ENCODE results near the gene CEP131.

CEP131 gene

DNA sequence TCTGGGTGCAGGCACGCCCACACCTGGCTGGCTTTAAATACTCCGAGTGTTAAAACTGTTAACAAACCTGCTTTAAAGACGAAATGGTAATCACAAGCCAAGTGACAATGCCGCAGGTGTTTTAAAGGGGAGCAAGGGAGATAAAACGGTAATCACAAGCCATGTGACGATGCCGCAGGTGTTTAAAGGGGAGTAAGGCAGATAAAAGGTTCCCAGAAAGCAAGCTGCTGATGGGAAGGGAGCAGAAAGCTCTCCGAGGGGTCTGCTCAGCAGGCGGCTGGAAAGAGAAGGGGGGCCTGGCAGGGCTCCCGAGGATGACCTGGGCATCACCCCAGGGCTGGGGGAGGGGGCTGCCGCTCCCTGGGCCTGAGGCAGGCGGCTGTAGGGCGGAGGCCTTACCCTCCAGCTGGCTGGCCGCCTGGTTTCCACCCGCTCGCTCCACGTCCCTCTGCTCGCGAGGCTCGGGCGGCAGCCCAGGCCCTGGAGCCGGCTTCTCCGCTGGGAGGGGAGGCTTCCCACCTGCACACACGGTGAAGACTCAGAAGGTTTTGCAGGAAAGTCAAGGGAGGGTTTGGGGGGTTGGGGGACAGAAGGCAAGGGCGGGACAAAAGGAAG lies 28.4 kb upstream of the CEP131 start:
- no peak for DNase-seq

DNA sequence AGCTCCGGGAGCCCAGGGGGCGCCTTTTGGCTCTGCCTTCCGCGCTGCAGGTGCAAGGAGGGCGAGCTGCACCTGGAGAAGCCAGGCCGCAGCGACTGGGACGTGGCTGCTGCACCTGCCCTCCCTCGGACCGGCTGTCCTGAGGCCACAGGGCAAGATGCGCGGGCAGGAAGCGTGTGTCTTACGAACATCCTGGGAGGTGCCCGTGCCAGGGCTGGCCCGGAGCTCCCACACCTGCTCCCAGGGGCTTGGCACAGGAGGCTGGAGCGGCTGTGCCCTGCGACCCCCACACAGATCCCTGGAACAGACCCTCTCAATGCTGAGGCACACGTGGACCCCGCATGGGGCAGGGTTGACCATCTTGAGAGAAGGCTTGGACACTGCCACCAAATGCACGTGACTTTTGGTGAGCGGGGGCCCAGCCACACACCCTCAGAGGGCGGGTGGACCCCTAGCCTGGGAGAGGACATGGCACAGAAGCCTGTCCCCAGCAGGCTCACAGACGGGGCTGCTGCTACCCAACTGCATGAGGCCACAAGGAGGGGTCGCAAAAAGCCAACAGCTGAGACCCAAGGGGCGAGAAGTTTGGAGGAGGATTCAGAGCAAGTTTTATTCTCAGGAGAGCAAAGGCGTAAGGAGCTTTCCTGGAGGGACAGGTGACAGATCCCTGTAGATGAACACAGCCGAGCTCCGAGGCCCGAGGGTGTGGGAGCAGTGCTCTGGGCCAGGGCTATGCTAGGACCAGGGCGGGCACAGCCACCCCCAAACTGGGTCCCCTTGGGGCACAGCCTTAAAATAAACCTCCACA lies 27.7 kb upstream of the CEP131 start:
- DNase-seq, result no peak

DNA sequence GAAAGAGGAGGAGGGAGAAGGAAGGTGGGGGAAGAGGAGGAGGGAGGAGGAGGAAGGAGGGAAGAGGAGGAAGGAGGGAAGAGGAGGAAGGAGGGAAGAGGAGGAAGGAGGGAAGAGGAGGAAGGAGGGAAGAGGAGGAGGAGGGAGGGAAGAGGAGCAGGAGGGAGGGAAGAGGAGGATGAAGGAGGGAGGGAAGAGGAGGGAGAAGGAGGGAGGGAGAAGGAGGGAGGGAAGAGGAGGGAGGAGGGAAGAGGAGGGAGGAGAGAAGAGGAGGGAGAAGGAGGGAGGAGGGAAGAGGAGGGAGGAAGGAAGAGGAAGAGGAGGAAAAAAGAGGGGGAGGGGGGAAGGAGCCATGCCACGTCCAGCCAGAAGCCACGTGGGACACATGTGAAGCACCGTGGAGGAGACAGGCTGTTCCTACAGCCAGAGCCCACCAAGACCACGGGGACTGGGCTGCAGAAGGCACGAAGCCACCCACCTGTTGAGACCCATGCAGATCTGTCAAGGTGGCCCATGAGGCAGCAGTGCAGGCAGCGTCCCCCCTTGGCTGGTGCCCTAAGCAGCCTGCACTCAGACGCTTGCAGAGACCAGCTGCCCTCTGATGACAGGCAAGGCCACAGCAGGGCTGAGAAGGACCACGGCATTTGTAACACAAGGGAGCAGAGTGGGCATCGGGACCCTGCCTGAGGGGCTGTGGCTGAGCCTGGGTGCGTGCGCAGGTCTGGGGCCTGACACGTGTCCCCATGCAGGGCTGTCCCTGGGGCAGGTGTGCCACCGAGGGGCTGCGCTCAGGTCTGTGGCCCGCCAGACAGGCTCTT lies 26.7 kb upstream of the CEP131 start:
- peak in 1 of 2 donors; percentile 7 for DNase-seq

DNA sequence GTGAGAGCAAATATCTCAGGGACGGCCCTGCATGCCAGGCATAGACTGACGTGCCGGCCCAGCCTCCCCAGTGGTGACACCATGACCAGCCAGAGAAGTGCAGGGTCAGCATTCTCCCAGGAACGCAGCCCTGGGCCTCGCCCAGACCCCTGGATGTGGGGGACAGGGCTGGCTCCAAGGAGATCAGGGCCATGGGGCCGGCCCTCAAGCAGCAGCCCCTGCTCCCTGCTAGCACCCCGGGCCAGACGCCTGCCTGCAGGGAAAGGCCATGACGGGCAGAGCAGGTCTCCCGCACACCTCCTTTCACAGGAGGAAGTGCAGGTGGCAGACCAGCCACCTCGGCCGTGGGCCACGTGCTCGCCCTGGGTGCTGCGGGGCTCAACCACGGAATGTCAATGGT lies 25.9 kb upstream of the CEP131 start:
- DNase-seq, result no peak

DNA sequence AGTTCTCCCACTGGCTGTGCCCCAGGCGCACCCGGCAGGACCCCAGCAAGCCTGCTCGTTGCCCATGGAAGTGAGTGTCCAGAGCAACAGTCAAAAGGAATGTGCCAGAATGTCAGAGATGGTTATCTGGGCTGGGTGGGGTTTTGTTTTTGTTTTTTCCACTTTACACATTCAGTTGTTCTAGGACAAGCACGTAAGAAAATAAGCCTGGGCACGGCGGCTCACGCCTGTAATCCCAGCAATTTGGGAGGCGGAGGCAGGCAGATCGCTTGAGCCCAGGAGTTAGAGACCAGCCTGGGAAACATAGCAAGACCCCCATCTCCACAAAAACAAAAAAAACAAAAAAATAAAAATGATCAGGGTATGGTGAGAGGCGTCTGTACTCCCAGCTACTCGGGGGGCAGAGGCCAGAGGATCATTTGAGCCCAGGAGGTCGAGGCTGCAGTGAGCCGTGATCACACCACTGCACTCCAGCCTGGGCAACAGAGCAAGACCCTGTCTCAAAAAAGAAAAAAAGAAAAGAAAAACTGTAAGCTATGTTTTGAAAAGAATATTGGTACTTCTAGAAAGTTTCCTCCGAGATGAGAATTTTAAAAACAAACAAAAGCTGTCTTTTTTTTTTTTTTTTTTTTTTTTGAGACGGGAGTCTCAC lies 24.7 kb upstream of the CEP131 start:
- no peak for DNase-seq

DNA sequence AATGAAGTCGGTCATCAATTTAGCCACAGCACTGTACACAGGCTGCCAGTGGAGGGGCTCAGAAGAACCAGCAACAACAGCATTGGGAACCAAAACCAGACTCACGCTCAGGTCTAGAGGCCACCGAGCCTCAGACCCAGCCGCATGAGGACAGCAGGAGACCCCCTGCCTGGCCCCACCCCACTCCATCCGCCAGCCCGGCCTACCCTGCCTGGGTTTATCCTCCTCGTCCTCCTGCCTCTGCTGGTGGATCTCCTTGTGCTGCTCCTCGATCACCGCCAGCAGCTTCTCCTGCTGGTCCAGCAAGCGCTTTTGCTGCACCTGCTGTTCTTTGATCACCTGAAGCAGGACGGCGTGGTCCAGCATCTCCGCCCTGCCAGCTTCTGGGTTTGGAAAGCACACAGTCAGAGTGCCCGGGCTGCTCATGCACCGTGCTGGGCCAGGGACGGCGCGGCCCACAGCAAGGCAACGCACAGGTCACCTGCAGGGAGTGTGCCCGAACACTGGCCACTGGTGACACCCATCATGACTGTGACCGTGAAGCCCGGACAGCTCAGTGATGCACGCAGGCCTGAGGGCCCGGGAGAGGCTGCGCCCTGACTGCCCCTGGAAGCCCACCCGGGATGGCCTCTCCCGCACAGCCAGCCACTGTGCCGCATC lies 24.0 kb upstream of the CEP131 start:
- no peak for DNase-seq

DNA sequence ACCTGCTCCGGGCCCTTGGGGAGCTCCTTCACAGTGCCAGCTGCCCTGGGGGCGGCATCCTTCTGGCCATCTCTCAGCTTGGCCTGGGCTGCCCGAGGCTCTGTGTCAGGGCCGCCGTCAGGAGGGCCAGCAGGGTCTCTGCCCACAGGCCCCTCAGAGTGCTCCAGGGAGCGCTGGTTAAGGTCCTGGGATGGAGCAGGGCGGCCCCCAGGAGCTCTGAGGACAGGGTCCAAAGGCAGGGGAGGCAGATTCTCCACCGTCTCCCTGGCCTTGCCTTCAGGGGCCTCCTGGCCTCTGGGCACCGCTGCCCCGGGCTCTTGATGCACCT lies 23.5 kb upstream of the CEP131 start:
- no peak for DNase-seq

DNA sequence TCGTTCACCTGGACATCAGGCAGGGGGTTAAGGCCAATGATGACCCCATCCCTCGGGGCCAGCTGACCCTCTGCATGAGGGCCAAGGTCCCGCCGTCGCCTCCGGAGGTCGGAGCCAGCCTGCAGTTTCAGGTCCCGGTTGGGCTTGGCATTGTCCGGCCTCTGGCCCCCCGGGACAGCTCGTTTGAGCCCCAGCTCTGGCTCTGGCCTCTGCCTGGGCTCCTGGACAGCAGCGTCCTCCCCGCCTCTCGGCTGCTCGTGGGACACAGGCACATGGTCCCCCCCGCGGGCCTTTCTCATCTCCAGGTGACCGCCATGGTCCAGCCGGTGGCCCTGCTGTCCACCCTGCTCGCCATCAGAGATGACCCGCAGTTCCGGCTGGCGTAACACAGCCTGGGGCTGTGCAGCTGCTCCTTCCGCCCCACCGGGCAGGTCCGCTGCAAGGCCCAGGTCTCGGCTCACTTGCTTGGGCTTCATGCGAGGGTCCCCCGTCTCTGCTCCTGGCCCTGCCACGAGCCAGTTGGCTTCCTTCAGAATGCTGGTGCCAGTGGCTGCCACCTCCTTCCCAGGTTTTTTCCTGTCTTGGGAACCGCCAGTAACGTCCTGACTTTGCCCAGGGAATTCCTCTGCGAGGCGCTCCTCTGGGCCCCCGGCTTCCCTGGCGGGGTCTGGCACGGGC lies 23.0 kb upstream of the CEP131 start:
- no peak for DNase-seq

DNA sequence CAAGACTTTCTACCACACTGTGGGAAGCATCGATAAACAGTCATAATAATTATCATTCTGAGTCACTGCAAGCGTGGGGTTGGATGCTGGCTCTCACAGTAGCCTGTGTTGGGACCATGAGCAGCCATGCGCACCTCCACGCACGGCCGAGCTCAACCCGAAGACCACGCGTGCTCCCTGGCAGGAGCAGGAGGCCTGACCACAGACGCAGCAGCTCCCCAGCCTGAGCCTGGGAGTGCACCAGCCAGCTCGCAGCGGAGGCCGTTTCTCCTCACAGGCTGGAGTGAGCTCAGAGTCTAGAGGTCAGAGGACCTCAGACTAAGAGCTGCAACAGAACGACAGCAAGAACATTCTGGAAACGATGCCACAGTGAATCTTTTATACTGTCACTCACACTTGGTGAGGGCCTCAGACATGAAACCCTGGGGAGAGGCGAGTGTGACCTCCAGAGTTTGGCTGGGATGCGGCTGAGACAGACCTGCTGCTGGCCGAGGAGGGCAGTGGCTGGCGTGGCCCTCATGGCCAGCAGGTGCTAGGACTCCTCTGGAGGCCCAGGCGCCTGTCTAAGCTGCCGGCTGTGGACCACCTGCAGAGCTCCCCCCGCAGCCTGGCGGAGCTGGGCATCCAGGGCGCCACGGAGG lies 22.4 kb upstream of the CEP131 start:
- no peak for DNase-seq

DNA sequence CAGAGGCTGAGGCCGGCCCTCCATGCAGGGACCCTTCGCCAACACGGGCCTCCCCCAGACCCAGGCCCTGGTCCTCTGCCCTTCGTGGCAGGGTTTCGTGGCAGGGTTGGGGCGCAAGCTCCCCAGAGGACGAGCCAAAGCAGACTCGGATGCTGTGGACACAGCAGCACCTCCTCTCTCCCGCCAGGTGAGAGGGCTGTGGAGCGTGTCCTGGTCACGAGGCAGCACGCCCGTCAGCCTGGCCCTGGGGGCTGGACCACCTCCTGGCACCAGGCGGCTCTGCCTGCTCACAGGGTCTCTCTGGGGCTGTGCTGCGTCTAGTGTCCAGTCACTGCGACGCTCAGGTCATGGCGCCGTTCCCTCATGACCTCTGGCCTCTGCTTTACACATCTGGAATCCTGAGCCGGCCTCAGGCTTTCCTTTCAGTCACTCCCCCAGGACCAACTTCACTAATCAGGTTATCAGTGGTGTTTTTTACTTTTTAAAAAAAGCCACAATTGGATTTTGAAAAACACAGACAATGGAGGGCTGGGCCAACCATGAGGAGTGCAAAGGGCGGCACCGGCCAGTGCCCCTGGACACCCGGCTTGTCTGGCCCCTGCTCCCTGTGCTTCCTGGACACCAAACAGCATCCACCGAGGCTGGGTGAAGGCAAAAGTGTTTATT lies 21.7 kb upstream of the CEP131 start:
- no peak for DNase-seq

DNA sequence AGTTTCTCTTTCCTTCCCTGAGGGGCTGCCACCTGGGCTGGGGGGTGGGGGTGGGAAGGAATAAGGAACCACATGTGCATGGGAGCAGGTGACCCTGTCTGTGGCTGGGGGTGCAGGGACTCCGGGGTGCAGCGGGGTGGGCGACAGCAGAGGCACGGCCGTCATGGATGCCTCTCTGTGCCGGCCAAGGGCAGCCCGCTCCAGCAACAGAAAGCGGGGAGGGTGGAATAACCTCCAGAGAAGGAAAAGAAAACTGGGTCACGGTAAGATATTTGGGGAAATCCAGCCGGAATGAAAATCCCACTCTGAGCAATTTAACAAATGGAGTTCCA lies 20.5 kb upstream of the CEP131 start:
- DNase-seq, result no peak

DNA sequence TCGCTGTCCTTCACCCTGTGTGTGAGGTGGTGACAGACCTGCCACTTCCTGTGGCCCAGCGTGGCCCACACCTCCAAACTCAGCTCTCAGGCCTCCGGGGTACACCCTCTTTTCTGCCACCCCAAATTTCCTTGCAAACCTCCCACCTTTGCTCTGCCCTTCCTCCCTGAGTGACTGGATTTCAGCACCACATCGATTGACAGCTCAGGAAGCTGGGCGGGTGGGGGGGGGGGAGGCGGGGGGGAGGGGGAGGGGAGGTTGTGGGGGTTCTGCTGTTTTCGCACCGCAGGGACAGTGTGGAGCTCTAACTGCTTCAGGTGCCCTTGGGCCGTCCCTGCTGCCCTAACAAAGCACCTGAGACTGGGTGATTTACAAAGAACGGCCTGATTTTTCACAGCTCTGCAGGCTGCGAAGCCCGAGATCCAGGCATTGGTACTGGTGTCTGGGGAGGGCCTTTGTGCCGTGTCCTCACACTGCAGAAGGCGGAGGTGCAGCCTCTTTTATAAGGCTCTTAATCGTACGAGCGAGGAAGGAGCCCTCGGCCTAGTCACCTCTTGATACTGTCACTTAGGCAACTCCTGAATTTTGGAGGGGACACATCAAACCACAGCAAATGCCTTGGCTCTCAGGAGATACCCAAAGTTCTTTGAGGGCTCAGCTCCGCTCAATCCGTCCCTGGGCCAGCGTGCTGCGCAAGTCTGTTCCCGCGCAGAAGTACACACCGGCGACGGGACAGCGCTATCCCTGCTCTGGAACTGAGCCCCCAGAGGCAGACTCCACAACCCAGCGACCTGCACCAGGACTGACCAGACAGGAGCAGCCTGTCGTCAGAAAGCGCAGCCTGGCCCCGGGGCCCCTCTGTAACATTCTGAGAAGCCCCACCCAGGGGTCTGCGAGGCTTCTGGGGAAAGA lies 19.9 kb upstream of the CEP131 start:
- no peak for DNase-seq

DNA sequence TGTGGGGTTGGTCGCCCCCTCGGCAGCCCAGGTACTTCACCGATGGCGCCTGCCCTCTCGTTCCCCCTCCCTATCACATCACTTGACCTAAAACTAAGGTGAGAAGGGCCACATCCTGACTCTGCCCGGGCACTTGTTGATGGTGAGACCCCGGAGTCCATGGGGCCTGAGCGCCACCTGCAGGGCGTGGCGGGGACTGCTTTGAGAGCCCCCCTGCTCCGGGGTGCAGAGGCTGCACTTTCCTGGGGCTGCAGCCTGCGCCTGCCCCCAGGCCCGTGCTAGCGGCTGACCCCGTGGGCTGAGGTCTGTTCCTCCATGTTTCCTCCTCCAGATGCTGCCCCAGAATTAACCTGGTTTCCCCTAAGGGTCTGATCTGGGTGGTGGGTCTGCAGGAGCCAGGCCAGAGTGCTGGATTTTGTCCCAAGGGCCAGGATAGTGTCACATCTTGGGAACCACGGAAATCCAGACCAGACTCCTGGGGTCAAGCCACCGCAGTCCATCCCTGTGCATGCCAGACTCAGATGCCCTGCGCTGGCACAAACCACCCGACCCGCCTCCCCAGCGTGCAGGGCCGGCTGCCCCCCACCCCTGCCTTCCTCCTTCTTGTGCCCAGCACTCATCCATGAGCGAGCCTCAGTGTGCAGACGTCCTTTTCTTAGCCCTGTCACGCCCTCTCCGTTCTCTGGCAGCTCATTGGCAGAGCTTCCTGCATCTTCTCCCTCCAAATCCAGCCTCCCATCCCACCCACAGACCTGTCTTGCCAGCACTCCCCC lies 19.1 kb upstream of the CEP131 start:
- peak; percentile 2 to 37 for DNase-seq

DNA sequence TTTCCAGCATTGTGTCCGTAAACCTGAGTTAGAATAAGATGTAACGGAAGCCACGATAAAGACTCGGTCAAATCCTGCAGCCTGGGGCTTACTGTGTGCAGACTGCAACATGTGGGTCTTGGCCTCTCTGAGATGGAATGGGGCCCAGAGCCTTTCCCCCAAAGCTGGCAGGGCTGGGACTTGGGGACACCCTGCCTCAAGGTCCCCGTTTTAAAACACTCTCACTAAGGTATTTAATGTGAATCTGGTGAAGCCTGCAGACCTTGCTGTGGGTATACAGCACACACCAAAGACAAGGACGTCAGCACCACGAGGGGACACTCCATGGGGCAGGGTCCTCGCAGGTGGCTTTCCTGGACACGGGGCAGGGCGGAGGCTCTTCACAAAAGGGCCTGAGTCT lies 18.4 kb upstream of the CEP131 start:
- DNase-seq, result no peak

DNA sequence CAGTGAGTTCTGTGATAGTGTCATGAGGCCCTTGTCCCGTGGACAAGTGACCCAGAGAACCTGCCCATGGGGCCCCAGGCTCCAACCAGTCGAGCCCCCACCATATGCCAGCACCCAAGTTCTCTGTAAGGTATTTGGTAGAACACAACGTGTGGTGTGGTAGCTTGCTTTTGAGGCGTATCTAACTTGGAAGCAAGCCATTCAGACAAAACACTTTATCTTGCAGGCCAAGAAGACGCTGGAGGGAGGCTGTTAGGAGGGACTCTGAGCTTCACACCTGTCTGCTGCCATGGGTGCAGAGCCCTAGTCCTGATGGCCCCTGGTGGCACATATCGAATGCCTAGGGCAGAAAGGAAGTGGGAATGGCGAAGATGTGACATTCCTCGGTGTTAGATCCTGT lies 18.0 kb upstream of the CEP131 start:
- DNase-seq, result no peak

DNA sequence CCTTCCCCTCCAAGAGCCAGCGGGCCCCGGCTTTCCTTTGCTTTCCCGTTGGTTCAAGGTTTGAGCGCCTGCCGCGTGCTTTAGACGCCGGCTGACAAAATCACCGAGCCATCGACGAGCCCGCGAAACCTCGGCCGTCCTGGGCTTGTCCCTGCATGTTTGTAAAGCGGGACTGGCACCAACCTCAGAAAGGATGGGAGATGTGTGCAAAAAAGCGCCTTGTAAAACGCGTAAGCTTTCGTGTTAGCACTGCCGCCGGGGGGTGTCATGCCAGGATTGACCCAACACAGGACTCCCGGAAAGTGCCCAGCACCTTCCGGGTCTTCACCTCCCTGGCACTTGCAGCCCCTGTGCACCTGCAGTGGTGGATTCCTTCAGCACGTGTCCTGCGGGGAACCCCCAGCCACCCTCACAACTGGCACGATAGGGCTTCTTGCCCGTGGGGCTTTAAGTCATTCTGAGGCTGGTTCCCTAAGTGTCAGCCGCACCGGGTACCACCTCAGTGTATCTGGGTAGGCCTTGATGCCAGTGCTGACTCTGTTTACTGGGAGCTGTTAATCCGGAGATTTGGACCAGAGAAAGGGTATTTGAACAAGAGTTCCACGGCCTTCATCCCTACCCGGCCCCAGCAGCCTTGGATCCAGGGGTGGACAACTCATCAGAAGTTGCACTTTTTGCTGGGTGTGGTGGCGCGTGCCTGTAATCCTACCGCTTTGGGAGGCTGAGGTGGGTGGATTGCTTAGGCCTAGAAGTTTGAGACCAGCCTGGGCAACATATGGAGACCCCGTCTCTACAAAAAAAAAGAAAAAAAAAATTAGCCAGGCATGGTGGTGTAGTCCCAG lies 17.2 kb upstream of the CEP131 start:
- DNase-seq, result peak in 1 of 2 donors; percentile 2

DNA sequence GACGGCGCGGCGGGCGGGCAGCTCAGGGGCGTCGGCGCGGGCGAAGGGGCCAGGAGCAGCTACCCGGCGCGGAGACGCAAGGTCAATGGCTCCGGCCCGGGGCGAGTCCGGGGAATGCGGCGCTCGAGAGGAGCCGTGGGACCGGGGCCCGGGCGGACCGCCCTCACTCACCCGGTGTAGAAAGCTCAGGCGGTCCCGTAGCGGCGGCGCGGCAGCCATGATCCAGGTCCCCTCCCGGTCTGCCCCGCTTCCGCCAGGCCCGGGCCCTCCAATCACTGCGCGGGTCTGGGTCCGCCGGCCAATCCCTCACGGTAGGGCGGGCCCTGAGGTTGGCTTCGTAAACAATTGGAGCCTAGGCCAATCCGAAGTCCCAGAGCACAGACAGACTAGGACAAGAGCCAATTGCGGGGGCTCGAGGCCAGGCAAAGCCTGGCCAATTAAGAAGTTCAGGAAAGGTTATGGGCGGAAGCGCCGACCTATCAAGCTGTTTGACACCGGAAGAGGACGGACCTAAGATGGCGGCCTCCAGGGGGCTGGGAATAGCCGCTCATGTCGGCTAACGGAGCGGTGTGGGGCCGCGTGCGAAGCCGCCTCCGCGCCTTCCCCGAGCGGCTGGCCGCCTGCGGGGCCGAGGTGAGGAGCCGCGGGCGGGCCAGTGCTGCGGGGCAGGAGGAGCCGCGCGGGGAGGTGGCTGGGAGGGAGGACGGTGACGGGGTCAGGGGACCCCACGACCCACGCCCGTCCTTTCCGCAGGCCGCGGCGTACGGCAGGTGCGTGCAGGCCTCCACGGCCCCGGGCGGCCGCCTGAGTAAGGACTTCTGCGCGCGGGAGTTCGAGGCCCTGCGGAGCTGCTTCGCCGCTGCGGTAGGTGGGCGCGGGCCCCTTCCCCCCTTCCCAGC lies 16.3 kb upstream of the CEP131 start, which contains the start of the genes NDUFAF8 and TEPSIN:
TSS of gene NDUFAF8 (plus strand) at position 504 of the 899 bp plus-strand sequence. CDS start at position 550, 46 bp downstream.
TSS of gene TEPSIN (minus strand) at position 241 of the 899 bp plus-strand sequence. CDS start at position 219, 22 bp downstream.
- peak; percentile 66 to 100 for DNase-seq

Data from bone marrow (tissue), 2 donors.